Activated CD8-positive, alpha-beta memory T cell treated with anti-CD3 and anti-CD28 coated beads for 36 hours (primary cell): Measurements from ENCODE around the gene CAMK2A. TPM values are rescaled to one million over a fixed set of nuclear protein-coding genes. Genes with fewer than 3 reads are reported as not detected.

Experiments
- CTCF ChIA-PET: fragments of 350-600 bp; sonication (Branson Sonifier 250); formaldehyde crosslinking; loops from one replicate; lab custom pipeline; 2021; ENCODE audit warnings: antibody characterized with exemption; lab: Charles Lee
- POLR2A ChIA-PET: fragments of 350-600 bp; sonication (Branson Sonifier 250); formaldehyde crosslinking; loops from one replicate; lab custom pipeline; 2021; ENCODE audit warnings: antibody characterized with exemption; lab: Charles Lee
- total RNA-seq, 2 experiments: library from RNA; stranded (reverse); gene quantifications; one replicate each; pipeline ENCODE4 v1.2.3, GENCODE V29; 2021

CAMK2A gene
- total RNA-seq, 2 experiments from 2014 or later: not detected

DNA sequence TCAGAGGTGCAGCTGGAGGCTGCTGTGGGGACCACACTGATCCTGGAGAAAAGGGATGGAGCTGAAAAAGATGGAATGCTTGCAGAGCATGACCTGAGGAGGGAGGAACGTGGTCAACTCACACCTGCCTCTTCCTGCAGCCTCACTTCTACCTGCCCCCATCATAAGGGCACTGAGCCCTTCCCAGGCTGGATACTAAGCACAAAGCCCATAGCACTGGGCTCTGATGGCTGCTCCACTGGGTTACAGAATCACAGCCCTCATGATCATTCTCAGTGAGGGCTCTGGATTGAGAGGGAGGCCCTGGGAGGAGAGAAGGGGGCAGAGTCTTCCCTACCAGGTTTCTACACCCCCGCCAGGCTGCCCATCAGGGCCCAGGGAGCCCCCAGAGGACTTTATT, 105.6 kb downstream of the CAMK2A start:
- CTCF ChIA-PET: no interaction called here

DNA sequence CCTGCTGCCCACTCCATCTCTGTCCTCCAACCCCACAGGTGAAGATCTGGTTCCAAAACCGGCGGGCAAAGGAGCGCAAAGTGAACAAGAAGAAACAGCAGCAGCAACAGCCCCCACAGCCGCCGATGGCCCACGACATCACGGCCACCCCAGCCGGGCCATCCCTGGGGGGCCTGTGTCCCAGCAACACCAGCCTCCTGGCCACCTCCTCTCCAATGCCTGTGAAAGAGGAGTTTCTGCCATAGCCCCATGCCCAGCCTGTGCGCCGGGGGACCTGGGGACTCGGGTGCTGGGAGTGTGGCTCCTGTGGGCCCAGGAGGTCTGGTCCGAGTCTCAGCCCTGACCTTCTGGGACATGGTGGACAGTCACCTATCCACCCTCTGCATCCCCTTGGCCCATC, 106.1 kb downstream of the CAMK2A start:
- POLR2A ChIA-PET: no interaction called here
- CTCF ChIA-PET: no interaction called here

More for the DNA sequence above, 105.6 kb downstream of the CAMK2A start:
- POLR2A ChIA-PET: no interaction called here

GRCh38 chr5:150182774-150183173, 106.8 kb downstream of the CAMK2A start:
- ChIA-PET POLR2A (no interaction called here), CTCF (no interaction called here)

- POLR2A ChIA-PET: no interaction called here
- CTCF ChIA-PET: no interaction called here
Observed at GRCh38 chr5:150181766-150182545, 107.6 kb downstream of the CAMK2A start.

DNA sequence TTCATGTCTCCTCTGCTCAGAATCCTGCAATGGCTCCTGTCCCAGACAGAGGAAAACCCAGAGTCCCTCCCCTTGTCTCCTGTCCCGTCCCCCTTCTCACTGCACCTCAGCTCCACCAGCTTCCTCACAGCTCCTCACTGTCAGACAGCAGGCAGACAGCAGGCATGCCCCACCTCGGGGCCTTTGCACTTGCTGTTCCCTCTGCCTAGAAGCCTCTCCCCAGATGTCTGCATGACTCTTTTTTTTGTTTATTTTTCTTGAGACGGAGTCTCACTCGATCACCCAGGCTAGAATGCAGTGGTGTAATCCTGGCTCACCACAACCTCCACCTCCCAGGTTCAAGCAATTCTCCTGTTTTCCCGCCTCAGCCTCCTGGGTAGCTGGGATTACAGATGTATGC, 108.5 kb downstream of the CAMK2A start:
- POLR2A ChIA-PET: no interaction called here

DNA sequence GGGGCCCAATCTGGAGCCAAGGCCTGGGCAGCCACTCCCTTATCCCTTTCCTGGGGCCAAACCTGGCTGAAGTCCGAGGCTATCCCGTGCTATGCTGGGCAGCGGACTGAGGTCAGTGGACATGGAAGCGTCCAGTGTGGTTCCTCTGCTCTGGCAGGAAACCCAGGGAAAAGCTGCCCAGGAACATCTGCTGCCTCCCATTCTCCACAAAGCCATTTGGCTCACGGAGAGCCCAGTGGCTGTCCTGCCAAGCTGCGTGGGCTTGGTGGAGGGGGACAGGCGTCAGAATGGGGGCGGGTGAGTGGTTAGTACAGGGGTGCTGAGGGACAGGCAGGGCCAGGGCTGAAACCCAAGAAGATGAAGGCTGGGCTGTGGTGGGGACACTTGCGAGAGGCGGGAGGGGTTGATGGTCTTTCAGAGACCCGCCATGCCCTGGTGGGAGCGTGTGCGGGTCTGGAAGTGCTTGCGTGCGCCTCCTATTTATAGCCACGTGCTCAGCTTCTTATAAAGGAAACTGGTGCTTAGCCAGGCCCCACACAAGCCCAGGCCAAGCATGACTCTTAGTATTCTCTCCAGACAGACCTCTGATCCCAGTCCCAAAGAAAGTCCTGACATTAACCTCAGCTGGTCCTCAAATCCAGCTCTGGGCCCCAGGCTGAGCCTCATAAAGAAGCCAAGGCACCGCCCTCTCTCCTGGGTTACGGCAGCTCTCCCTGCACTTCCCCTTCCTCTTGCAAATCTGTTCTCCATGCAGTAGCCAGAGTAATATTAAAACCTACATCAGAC, 109.1 kb downstream of the CAMK2A start:
- CTCF ChIA-PET: no interaction called here
- POLR2A ChIA-PET: no interaction called here

More for the DNA sequence above, 108.5 kb downstream of the CAMK2A start:
- CTCF ChIA-PET: no interaction called here

DNA sequence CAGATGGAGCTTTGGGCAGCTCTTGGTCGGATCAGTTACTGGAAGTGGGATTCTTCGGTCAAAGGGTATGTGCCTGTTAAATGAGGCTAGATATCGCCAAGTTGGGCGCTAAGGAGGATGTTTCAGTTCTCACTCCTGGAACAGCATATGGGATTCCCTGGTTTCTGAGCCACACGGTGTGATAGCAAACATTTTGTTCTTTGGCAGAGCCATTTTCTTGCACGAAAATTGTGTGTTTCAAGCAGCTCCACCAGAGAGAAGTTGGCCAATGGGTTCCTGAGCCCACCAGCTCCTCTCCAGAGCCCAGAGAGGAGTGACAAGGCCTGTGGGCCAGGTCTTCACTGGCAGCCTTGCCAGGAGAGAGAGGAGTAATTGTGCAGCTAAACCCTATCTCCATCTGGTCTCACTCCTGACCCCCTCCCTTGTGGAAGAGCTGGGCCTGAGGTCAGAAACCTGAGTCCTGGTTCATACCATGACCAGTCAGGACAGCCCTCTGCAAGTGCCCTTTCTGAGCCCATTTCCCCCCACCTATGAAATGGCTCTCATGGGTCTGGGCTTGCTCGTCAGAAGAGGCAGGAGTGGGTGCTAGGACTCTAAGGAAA, 110.5 kb downstream of the CAMK2A start:
- POLR2A ChIA-PET: no interaction called here

DNA sequence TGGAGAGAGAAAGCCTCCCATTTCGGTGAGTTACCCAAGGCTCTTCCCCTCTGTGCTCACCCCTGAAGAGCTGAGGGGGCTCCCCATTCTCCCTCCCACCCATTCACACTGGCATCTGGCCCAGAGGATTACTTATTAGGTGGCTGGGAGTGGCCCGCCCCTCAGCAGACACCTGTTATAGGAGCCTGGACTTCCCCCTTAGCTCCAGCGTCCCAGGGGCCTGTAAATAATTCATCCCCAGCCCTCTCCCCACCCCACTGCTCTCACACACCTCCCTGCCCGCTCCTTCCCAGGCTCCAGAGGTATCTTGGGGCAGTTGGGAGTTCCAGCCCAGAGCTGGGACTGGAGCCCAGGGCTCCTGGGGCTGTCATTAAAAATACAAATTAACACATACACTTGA, 111.3 kb downstream of the CAMK2A start:
- ChIA-PET POLR2A (no interaction called here), CTCF (no interaction called here)

More for the DNA sequence above, 110.5 kb downstream of the CAMK2A start:
- CTCF ChIA-PET: no interaction called here

- CTCF ChIA-PET: no interaction called here
Observed at GRCh38 chr5:150177721-150178120, 111.9 kb downstream of the CAMK2A start.

GRCh38 chr5:150176745-150177477, 112.7 kb downstream of the CAMK2A start:
- ChIA-PET POLR2A (no interaction called here), CTCF (no interaction called here)

More at GRCh38 chr5:150177721-150178120, 111.9 kb downstream of the CAMK2A start:
- POLR2A ChIA-PET: no interaction called here

- ChIA-PET CTCF (interaction anchor here (0.6 to 1.8 kb wide), 2 partner anchors 13 to 40 kb away, joined by 3 to 4 read pairs; no protein-coding TSS in a partner anchor), POLR2A (no interaction called here)
Observed at GRCh38 chr5:150175536-150175935, 114.0 kb downstream of the CAMK2A start.

- POLR2A ChIA-PET: no interaction called here
- CTCF ChIA-PET: interaction anchor here (0.6 to 1.8 kb wide), 3 partner anchors 12 to 120 kb away, joined by 3 to 4 read pairs (median 3); no protein-coding TSS in a partner anchor
Observed at GRCh38 chr5:150175076-150175475, 114.5 kb downstream of the CAMK2A start.

DNA sequence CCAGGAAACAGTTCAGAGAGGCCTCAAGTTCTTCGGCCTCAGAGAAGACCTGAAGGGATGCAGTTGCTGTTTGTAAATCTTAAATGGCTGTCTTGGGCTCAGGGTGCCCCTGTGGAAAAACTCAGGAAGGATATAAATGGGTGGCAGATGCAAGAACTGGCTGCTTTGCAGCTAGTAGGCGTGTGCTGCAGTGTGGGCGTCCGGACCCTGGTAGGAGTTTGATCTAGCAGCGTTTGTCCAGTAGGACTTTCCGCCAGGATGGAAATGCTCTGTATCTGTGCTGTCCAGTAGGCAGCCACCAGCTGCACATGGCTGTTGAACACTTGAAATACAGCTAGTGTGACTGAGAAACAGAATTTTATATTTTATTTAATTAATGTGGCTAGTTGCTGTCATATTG, 115.3 kb downstream of the CAMK2A start:
- ChIA-PET POLR2A (no interaction called here), CTCF (interaction anchor here (0.8 to 1.8 kb wide), 2 partner anchors 12 to 121 kb away, joined by 3 to 4 read pairs; no protein-coding TSS in a partner anchor)

DNA sequence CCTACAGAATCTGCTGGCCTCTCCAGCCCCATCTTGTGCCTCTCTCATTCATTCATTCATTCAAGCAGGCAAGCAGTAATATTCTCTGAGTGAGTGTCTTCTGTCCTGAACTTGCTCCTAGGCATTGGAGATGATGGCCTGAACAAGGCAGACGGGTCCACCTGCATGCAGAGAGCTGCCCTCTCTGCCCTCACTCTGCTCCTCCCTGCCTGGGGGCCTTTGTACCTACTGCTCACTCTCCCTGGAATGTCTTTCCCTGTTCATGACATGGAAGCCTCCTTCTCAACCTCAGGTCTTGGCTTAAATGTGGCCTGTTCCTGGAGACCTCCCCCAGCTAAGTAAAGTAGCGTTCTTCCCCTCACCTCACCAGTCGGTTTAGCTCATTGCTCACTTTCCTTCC, 116.4 kb downstream of the CAMK2A start:
- ChIA-PET POLR2A (no interaction called here), CTCF (interaction anchor here (1.0 kb wide), 1 partner anchor 45 kb away, joined by 3 read pairs; no protein-coding TSS in a partner anchor)

DNA sequence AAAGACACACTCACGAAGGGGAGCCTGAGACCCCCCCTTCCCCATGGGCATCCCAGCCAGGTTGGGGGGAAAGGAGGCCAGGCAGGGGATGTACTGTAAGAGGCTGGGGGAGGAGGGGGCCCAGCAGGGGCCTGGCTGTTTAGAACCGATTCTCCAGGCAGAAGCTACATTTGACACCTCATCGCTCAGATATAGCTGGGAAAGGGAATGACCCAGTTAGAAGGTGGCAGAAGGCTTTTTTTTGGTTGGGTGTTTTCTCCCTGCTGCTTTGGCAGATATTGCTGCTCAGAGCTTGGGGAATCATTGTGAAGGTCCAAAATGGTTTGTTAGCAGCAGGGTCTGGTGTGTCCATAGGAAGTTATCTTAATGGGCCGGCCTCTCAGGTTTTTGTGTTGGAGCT, 117.0 kb downstream of the CAMK2A start:
- POLR2A ChIA-PET: no interaction called here
- CTCF ChIA-PET: no interaction called here

DNA sequence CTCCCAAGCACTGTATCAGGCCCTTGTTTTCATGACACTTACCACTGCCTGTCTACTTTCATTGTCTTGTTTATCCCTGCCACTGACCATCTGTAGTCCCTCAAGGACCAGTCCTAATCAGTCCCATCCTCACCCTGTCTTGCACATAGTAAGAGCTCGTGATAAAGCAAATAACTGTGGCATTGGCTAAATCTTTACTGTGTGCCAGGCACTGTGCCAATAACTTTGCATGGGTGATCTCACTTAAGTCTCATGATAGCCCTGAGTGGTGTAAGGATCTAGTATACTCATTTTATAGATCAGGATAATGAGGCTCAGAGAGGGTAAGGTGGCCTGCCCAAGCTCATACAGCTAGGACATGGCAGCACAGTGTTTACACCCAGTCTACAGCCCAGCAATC, 117.4 kb downstream of the CAMK2A start:
- POLR2A ChIA-PET: no interaction called here
- CTCF ChIA-PET: no interaction called here
